ENCODE data around the gene CENATAC.

- TF ChIP-seq CTCF (IDR thresholded peaks at IDR 0.05; ENCODE audit: insufficient read depth, low read length) (no peak), REST (IDR thresholded peaks at IDR 0.05; ENCODE audit: insufficient replicate concordance, low read depth) (no peak), GABPA (IDR thresholded peaks at IDR 0.05; ENCODE audit: low read depth) (no peak)
Measured at GRCh38 chr11:119046489-119046888, 48.6 kb downstream of the CENATAC start.
